ENCODE data around the gene BNIPL.

BNIPL gene

GRCh38 chr1:151011154-151011850 is 25.1 kb upstream of the BNIPL start:
- DNase-seq, result no peak

GRCh38 chr1:151012684-151013471 is 23.5 kb upstream of the BNIPL start:
- no peak for DNase-seq

- no peak for DNase-seq
Measured at GRCh38 chr1:151013518-151013917, 22.9 kb upstream of the BNIPL start.

- DNase-seq, result peak; percentile 55
Measured at GRCh38 chr1:151024540-151025146, 11.7 kb upstream of the BNIPL start.

GRCh38 chr1:151026460-151026859 is 9.9 kb upstream of the BNIPL start:
- DNase-seq, result no peak

GRCh38 chr1:151032164-151032563 is 4.2 kb upstream of the BNIPL start:
- no peak for DNase-seq

- DNase-seq, result no peak
Measured at GRCh38 chr1:151035167-151035566, 1.2 kb upstream of the BNIPL start.

- DNase-seq, result no peak
Measured at GRCh38 chr1:151037032-151037431, 646 bp downstream of the BNIPL start.

GRCh38 chr1:151039521-151039920 is 3.1 kb downstream of the BNIPL start:
- no peak for DNase-seq

- no peak for DNase-seq
Measured at GRCh38 chr1:151043163-151043562, 6.8 kb downstream of the BNIPL start.

GRCh38 chr1:151047591-151047924 is 11.2 kb downstream of the BNIPL start, which contains the start of gene C1orf56:
TSS of gene C1orf56 (plus strand) at chr1:151047751. CDS start at chr1:151047848, 97 bp downstream.
- DNase-seq, result peak; percentile 57

- DNase-seq, result peak; percentile 78
Measured at GRCh38 chr1:151047925-151048644, 11.7 kb downstream of the BNIPL start.

- no peak for DNase-seq
Measured at GRCh38 chr1:151048645-151049032, 12.3 kb downstream of the BNIPL start.

GRCh38 chr1:151049458-151049857 is 13.1 kb downstream of the BNIPL start:
- no peak for DNase-seq

GRCh38 chr1:151050051-151050688 is 13.8 kb downstream of the BNIPL start:
- no peak for DNase-seq

GRCh38 chr1:151051356-151052009 is 15.1 kb downstream of the BNIPL start:
- DNase-seq, result no peak

- DNase-seq, result no peak
Measured at GRCh38 chr1:151054971-151055547, 18.7 kb downstream of the BNIPL start.

GRCh38 chr1:151055581-151055980 is 19.2 kb downstream of the BNIPL start:
- no peak for DNase-seq

GRCh38 chr1:151056149-151056548 is 19.8 kb downstream of the BNIPL start:
- no peak for DNase-seq

- DNase-seq, result peak; percentile 77
Measured at GRCh38 chr1:151058692-151059091, 22.3 kb downstream of the BNIPL start.

GRCh38 chr1:151059109-151060006 is 23.0 kb downstream of the BNIPL start, which contains the start of gene CDC42SE1:
TSS of gene CDC42SE1 (minus strand) at chr1:151059622. CDS start at chr1:151055730, 3,892 bp downstream.
- DNase-seq, result peak; percentile 78

Data from DMS153 (cell line).